ENCODE measurements around the gene SETD7.
"Not testable (repeated sequence)": the region's sequence is repeated elsewhere in the genome, so short reads cannot be mapped to it uniquely, and the experiment has no call there.

DNA sequence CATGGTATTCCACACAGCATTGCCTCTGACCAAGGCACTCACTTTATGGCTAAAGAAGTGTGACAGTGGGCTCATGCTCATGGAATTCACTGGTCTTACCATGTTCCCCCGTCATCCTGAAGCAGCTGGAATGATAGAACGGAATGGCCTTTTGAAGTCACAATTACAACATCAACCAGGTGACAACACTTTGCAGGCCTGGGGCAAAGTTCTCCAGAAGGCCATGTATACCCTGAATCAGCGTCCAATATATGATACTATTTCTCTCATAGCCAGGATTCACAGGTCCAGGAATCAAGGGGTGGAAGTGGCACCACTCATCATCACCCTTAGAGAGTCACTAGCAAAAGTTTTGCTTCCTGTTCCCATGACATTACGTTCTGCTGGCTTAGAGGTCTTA is 108.9 kb downstream of the SETD7 start:
- TF ChIP-seq CTCF (conservative IDR thresholded peaks at IDR 0.05; ENCODE audit: low read depth, low read length); EZH2 (IDR thresholded peaks at IDR 0.05; ENCODE audit: low read length, unreplicated experiment): not testable (repeated sequence)

Data from PC-3 (cell line).